Measurements from ENCODE around the gene CACNA1I.

The CACNA1I gene

GRCh38 chr22:39678862-39679490 lies 108.4 kb downstream of the CACNA1I start:
- DNase-seq = no peak

- no peak for DNase-seq
Measured at GRCh38 chr22:39679652-39680051, 109.1 kb downstream of the CACNA1I start.

- DNase-seq = no peak
Measured at GRCh38 chr22:39680486-39680885, 109.9 kb downstream of the CACNA1I start.

- DNase-seq = no peak
Measured at GRCh38 chr22:39681038-39681861, 110.7 kb downstream of the CACNA1I start.

GRCh38 chr22:39682994-39683393 lies 112.4 kb downstream of the CACNA1I start:
- no peak for DNase-seq

- DNase-seq = no peak
Measured at GRCh38 chr22:39683639-39684038, 113.1 kb downstream of the CACNA1I start.

- DNase-seq = no peak
Measured at GRCh38 chr22:39684702-39685281, 114.2 kb downstream of the CACNA1I start.

- DNase-seq = no peak
Measured at GRCh38 chr22:39685336-39686177, 115.0 kb downstream of the CACNA1I start.

- no peak for DNase-seq
Measured at GRCh38 chr22:39686178-39686620, 115.6 kb downstream of the CACNA1I start.

- DNase-seq = no peak
Measured at GRCh38 chr22:39686776-39687525, 116.4 kb downstream of the CACNA1I start.

- DNase-seq = no peak
Measured at GRCh38 chr22:39688186-39688785, 117.7 kb downstream of the CACNA1I start.

GRCh38 chr22:39689421-39689820 lies 118.9 kb downstream of the CACNA1I start:
- no peak for DNase-seq

- DNase-seq = no peak
Measured at GRCh38 chr22:39690881-39691605, 120.5 kb downstream of the CACNA1I start.

GRCh38 chr22:39693943-39694500 lies 123.5 kb downstream of the CACNA1I start:
- DNase-seq = no peak

GRCh38 chr22:39697790-39698430 lies 127.4 kb downstream of the CACNA1I start:
- DNase-seq = no peak

- no peak for DNase-seq
Measured at GRCh38 chr22:39699631-39700360, 129.2 kb downstream of the CACNA1I start.

GRCh38 chr22:39700565-39700964 lies 130.0 kb downstream of the CACNA1I start:
- DNase-seq = no peak

GRCh38 chr22:39703091-39703490 lies 132.5 kb downstream of the CACNA1I start:
- no peak for DNase-seq

- DNase-seq = no peak
Measured at GRCh38 chr22:39703928-39704639, 133.5 kb downstream of the CACNA1I start.
